GM18505 (cell line): ENCODE results near the gene RSL1D1.

Source experiments
- ATAC-seq: cut with Tn5 transposase; IDR thresholded peaks from one replicate; pipeline ENCODE4 v1.9.1; 2021; ENCODE audit not compliant: unreplicated experiment
- POLR2A ChIP-seq: IDR thresholded peaks from 4 replicates; pipeline ENCODE4 v1.6.1; 2011; ENCODE audit warnings: borderline replicate concordance; ENCODE audit not compliant: insufficient read depth, insufficient read length; ENCODE audit errors: extremely low read depth

The RSL1D1 gene

DNA sequence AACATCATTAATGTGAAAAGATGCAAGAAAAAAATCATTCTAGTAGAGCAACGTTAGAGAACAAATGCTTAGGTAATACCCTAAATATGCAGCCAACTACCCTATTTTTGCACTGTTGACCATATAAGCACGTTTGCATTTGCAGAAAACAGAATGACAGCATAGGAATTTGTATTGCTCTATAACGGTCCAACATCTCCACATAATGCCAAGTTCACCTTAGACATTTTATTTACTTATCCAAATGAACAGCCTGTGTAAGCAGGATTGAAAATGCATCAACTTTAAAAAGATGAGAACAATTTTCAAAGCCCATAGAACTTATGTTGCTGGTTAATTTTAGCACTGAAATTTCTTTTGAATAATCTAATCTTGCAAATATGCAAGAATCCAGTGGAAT lies 19.1 kb upstream of the RSL1D1 start:
- no peak for ATAC-seq
- no peak for TF ChIP-seq POLR2A

DNA sequence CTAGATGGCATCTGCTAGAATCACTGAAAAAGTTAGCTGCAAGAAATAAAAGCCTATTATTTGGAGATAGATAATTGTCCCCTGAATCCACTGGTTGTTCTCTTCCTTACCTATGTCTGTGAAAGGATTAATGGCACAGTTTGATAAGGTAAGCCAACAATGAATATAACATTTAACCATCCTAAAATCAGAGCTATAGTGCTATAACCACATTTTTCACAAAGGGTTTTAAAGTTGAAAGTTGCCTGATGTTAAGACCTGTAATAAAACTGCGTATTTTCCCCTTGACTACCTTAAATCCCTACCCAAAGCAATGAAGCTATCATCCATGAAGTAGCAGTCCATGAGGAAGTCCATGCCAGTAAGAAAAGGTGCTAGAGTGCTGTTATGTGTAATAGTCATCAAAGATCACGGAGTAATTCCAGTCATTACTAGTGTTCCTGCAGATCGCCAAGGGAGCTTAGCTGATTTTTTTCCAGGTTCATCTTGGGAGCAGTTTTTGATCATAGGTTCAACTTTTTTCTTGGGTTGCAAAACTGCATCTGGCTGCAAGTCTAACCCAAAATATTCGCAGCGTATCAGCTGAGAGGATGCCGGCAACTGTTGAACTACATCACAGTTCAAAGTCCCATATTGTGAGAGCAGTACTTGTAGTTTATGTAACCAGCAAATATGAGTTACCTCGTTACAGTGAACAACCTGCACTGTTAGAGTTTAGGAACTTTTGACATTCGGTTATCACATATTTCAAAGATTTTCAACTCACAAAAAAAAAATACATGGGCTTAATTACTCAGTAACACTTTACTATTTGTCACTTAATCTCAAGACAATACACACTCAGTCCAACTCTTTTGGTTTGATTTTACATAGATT lies 18.2 kb upstream of the RSL1D1 start:
- no peak for ATAC-seq
- TF ChIP-seq POLR2A: no peak

DNA sequence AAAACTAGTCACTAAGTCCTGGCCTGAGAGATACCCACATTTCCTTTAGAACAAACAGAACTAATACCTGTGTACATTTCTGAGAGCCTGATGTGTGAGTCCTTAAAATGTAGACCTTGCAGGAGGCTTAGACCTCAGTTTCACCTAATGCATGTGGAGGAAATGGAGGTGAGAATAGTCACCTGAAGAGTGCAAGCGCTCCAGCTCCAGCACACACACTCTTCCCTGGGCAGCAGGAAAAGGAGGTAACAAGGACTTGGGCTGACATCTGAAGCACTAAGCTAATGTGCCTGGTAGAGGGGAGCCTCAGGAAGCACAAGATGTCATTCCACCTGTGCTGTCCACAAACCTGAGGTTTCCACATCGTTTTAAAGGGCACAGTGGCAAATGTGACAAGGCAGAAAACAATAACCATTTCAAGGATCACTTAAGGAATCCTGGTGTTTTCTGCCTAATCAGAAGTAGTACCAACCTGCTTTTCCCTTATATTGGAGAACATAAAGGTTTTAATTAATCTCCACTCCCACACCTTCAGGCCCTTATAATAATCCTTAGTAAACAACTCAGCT lies 17.2 kb upstream of the RSL1D1 start:
- TF ChIP-seq POLR2A: no peak
- ATAC-seq: no peak

DNA sequence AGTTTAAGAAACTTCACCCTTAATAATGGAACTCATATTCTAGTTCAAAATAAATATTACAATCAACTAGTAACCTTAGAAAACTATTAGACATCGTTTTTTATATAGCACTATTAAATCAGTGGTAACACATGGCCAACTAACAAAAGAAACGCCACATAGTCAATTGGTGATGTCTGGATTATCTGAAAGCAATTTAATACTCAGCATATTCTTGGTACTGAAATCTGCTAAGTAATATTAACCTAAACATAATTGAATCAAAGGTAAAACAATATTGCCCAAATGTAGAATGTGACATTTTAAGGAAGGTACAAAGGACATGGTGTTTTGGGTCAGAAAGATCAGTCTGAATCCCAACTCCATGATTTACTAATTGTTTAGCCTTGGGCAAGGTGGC lies 11.1 kb upstream of the RSL1D1 start:
- no peak for TF ChIP-seq POLR2A
- ATAC-seq: no peak

DNA sequence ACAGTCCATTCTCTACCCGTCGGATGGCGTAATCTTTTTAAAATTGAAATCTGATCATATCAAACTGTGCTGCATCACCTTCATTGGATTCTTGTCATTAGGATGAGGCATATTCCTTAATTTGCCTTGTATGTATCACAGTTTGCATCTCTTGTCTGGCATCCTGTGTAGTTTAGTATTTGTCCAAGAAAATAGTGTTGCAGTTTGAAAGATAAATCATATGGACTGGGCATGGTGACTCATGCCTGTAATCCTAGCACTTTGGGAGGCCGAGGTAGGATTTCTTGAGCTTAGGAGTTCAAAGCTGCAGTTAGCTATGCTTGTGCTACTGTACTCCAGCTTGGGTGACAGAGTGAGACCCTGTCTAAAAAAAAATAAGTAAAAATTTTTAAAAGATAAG lies 5.8 kb upstream of the RSL1D1 start:
- no peak for TF ChIP-seq POLR2A
- ATAC-seq: no peak

DNA sequence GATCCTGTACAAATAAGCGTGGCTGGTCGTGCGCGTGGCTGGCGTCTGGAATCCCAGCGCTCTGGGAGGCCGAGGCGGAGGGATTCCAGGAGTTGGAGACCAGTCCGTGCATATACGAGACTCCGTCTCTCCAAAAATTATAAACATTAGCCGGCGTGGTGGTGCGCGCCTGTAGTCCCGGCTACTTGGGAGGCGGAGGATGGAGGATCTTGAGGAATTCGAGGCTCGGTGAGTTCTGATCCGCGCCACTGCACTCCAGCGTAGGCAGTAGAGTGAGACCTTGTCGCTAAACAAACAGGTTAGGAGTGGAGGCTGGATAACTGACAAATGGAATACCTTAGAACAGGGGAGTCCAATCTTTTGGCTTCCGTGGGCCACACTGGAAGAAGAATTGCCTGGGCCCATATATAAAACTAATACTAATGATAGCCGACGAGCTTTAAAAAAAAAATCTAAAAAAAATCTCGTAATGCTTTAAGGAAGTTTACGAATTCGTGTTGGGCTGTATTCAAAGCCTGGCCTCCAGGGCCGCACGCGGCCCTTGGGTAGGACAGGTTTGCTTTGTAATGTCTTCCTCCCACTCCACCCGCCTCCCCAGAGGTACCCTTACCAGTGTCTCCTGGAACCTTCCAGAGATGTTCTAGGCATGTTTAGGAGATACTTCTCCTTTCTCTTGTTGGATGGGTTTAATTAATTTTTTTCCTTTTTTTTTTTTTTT lies 909 bp upstream of the RSL1D1 start:
- no peak for TF ChIP-seq POLR2A
- no peak for ATAC-seq

DNA sequence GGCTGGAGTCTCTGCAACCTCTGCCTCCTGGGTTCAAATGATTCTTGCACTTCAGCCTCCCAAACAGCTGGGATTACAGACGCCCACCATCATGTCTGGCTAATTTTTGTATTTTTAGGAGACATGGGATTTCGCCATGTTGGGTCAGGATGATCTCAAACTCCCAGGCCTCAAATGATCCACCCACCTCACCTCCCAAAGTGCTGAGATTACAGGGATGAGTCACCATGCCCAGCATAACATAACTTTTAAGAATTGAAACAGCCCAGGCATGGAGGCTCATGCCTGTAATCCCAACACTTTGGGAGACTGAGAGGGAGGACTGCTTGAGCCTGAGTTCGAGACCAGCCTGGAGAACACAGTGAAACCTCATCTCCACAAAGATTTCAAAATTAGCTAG lies 2.5 kb downstream of the RSL1D1 start:
- TF ChIP-seq POLR2A: no peak
- ATAC-seq: no peak

DNA sequence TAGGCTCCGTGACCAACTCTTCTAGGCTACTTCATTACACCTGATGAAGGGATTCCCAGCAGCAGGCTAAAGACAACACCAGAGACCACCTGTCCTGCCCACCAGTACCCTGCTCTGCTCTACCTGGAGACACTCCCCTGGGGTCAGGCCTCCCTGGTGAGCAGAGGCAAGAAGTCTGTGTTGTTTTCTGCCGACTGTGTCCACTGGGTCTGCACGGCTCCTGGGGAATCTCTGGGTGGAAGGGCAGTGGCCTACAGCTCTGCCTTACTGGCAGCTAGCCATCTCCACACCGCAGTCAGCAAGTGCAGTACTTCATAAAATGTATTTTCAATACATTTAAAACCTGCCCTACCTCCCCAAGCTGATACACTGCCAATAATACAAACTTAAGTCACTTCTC lies 6.8 kb downstream of the RSL1D1 start:
- no peak for ATAC-seq
- no peak for TF ChIP-seq POLR2A

DNA sequence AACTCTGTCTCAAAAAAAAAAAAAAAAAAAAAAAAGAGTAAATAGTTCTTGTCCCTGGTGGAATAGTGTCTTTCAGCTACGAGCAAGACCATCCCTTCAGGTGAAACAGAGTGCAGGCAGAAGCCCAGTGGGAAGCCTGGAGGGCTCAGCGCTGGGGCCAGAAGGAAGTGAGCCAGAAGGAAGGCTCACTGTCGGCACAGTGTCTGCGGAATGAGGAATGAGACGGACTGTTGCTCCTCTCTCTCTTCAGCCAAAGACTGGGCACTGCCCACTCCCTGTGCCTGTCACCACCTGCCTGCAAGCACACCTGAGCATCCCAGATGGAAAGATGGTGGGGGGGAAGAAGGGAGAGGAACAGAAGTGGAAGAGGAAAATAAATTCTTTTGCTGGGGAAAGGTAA lies 7.5 kb downstream of the RSL1D1 start:
- ATAC-seq: no peak
- no peak for TF ChIP-seq POLR2A

DNA sequence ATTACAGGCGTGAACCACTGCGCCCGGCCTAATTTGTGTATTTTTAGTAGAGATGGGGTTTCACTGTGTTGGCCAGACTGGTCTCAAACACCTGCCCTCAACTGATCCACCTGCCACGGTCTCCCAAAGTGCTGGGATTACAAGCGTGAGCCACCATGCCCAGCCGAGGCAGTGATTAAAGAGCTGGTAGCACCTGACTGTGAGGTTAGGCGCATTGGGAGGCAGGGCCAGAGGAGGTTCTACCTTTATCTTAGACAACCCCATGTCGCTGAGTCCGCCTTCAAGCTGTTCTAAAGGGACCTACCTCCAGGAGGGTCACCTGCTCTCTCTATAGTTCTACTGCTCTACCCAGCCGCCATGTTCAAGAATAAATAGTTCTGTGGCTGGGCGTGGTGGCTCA lies 8.1 kb downstream of the RSL1D1 start:
- TF ChIP-seq POLR2A: no peak
- no peak for ATAC-seq

DNA sequence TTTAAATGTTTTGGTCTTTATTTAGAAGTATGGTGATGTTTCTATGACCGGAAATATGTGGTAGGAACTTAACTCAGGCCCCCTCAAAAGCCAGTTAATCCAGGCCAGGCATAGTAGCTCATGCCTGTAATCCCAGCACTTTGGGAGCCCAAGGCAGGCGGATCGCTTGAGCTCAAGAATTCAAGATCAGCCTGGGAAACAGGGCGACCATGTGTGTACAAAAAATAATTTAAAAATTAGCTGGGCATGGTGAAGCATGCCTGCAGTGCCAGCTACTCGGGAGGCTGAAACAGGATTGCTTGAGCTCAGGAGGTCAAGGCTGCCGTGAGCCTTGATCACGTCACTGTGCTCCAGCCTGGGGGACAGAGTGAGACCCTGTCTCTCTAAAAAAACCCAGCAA lies 10.3 kb downstream of the RSL1D1 start:
- no peak for TF ChIP-seq POLR2A
- ATAC-seq: no peak

DNA sequence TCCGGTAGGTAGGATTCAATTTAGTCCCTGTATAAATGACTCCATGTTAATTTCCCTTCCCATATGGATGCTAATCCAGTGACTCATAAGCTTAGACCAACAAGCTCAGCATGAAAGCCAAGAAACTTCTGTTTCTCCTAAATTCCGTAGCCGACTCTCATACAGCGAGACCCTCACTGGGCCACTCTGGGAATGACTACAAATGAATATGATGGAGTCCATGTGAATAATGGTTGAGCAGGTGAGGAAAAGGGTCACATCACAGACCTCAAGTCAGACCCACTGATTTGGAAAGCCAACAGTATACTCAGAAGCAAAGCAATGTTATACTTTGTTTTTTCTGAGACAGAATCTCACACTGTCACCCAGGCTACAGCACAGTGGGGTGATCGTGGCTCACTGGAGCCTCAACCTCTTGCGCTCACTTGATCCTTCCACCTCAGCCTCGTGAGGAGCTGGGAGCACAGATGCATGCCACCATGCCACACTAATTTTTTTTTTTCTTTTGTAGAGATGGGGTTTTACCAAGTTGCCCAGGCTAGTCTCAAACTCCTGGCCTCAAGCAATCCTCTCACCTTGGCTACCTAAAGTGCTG lies 14.6 kb downstream of the RSL1D1 start:
- no peak for TF ChIP-seq POLR2A
- no peak for ATAC-seq

DNA sequence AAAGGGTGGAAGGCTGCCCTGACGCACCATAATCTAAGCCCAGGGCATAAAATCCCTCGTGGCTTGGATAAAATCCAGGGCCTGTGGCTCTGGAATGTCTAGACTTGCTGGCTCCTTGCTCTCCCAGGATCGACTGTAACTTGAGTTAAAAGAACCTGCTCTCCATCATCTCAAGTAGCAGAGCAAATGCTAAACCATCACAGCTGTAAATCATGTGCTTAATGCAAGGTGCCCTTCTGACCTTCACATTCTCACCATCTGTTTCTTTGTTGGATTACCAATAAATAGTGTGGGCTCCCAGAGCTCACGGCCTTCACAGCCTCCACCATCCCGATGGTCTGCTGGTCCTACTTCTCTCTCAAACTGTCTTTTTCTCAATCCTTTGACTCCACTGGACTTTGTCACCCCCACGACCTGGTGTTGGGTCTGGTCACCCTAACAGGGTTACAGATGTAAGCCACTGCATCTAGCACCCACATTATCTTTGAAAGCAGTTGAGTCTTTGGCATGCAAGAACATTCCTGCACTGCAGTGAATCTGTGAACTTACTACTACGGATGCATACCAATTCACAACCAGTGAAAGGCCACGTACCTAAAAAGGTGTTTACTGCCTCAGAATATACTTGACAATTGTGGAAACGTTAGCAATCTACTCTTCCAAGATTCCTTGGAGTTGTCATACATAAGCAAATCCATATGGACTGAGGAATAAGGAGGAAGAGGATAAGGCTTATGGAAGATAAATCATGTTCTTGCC lies 15.3 kb downstream of the RSL1D1 start:
- no peak for ATAC-seq
- TF ChIP-seq POLR2A: no peak
